Measurements from ENCODE around the gene STPG3. TPM values are rescaled to one million over a fixed set of nuclear protein-coding genes. Genes with fewer than 3 reads are reported as not detected.

Gene STPG3
- polyA plus RNA-seq, 1 donor (not counting 4 experiments of a cell fraction or from before 2014, with no cell fraction given): not detected

DNA sequence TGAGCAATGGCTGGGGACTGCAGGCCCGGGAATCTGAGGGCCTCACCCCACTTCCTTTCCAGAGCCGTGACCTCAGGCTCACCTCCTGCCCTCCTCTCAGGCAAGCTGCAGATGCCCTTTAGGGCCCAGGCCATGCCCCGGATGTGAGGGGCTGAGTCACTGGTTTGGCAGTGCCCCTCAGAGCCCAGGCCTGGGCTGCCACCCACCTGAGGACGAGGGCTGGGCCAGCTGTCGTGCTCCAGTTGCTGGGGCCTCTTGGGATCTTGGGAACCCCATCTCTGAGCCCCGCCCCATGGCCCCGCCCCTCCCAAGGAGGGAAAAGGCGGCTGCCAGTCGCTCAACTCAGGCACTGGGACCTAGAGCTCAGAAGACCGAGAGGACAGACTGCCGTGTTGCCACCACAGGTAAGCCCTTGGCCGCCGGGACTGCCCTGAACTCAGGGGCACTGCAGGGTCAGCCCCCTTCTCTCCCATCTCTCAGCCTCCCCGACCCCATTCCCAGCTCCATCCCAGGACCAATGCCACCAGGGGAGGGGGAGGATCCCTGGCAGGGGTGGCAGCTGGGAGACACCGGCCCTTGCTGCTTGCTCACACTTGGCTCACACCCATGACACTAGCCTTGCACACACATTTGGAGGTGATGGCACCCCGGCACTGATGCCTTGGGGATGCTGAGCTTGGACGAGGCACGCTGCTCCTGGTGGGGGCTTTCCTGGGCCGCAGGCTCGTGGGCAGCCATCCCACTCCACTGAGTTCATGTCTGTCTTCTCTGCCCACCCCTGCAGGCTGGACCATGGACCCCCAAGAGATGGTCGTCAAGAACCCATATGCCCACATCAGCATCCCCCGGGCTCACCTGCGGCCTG is 26.0 kb upstream of the STPG3 start, which contains the start of gene CYSRT1:
Gene CYSRT1, plus strand, starts transcription at position 345 of the 865 bp plus-strand sequence. Its CDS starts 448 bp downstream, at position 793.
- H3K36me3 ChIP-seq (ENCODE audit: control insufficient read depth in 2 of 2, extremely low read depth in 1 of 2, insufficient read depth in 2 of 2, low read length in 2 of 2): no peaks in the 10 kb centered on the region
- H2AFZ ChIP-seq (ENCODE audit: control insufficient read depth, low read length): peak within 1 kb of the TSS; percentile 30
- DNase-seq (ENCODE audit: low read depth, low spot score) (no peak), FAIRE-seq (no peak)
- TF ChIP-seq EZH2 (IDR thresholded peaks at IDR 0.05; ENCODE audit: low read length): no peak
- TF ChIP-seq, protein P1, sequence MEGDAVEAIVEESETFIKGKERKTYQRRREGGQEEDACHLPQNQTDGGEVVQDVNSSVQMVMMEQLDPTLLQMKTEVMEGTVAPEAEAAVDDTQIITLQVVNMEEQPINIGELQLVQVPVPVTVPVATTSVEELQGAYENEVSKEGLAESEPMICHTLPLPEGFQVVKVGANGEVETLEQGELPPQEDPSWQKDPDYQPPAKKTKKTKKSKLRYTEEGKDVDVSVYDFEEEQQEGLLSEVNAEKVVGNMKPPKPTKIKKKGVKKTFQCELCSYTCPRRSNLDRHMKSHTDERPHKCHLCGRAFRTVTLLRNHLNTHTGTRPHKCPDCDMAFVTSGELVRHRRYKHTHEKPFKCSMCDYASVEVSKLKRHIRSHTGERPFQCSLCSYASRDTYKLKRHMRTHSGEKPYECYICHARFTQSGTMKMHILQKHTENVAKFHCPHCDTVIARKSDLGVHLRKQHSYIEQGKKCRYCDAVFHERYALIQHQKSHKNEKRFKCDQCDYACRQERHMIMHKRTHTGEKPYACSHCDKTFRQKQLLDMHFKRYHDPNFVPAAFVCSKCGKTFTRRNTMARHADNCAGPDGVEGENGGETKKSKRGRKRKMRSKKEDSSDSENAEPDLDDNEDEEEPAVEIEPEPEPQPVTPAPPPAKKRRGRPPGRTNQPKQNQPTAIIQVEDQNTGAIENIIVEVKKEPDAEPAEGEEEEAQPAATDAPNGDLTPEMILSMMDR (optimal IDR thresholded peaks at IDR 0.05 in 1 of 3, IDR thresholded peaks at IDR 0.05 in 1 of 3, conservative IDR thresholded peaks at IDR 0.05 in 1 of 3; ENCODE audit: extremely low read depth in 1 of 3, insufficient read depth in 2 of 3, low read length in 3 of 3): no peak
- dilution Hi-C loops (cut with MboI; ENCODE audit: extremely low pct_ligation_motif_present, low sequenced_read_pairs): no loop called here
- H3K4me2 ChIP-seq (ENCODE audit: control insufficient read depth, extremely low read depth, insufficient read depth, low read depth, low read length): peak within 1 kb of the TSS; percentile 91
- H3K27ac ChIP-seq (ENCODE audit: control insufficient read depth, insufficient read depth, low read length): peak within 1 kb of the TSS; percentile 75
- H3K79me2 ChIP-seq (ENCODE audit: control insufficient read depth, insufficient read depth, low read length): no peaks in the 10 kb centered on the region
- H4K20me1 ChIP-seq (ENCODE audit: control insufficient read depth, extremely low read depth, insufficient read depth, low read length): no peaks in the 10 kb centered on the region
- H3K9me1 ChIP-seq (ENCODE audit: control insufficient read depth, extremely low read depth, insufficient read depth, low read length): no peaks in the 10 kb centered on the region
- H3K9ac ChIP-seq (ENCODE audit: control insufficient read depth, extremely low read depth, insufficient read depth, low read length): peak within 1 kb of the TSS; percentile 80
- peak within 1 kb of the TSS; percentile 64 to 81 (median 71) for H3K4me3 ChIP-seq (ENCODE audit: control insufficient read depth in 2 of 3, extremely low read depth in 1 of 3, insufficient read depth in 2 of 3, low read depth in 1 of 3, low read length in 3 of 3)
- H3K9me3 ChIP-seq (ENCODE audit: control insufficient read depth, low read depth, low read length): no peaks in the 10 kb centered on the region
- peaks cover 40% of the 10 kb centered on the region for H3K4me1 ChIP-seq (ENCODE audit: control insufficient read depth, extremely low read depth, insufficient read depth, low read length)
- H3K27me3 ChIP-seq (ENCODE audit: control insufficient read depth, extremely low read depth, insufficient read depth, low read length): peaks cover 3% of the 10 kb centered on the region

DNA sequence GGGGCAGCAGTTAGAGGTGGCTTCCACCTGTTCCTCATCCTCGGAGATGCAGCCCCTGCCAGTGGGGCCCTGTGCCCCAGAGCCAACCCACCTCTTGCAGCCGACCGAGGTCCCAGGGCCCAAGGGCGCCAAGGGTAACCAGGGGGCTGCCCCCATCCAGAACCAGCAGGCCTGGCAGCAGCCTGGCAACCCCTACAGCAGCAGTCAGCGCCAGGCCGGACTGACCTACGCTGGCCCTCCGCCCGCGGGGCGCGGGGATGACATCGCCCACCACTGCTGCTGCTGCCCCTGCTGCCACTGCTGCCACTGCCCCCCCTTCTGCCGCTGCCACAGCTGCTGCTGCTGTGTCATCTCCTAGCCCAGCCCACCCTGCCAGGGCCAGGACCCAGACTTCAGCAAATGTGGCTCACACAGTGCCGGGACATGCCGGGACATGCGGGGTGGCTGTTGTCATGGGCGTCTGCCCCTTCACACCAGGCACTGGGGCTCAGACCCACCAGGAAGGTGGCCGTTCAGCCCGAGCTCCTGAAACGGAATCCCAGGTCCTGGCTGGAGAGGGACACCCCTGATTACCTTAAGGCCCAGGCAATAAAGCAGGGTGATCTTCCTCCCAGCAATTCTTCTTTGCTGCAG is 25.3 kb upstream of the STPG3 start:
- FAIRE-seq: no peak
- no peak overlapping the region for H2AFZ ChIP-seq (ENCODE audit: control insufficient read depth, low read length)
- H3K4me2 ChIP-seq (ENCODE audit: control insufficient read depth, extremely low read depth, insufficient read depth, low read depth, low read length): peak overlapping the region; percentile 69
- H3K4me1 ChIP-seq (ENCODE audit: control insufficient read depth, extremely low read depth, insufficient read depth, low read length): peaks cover 40% of the 10 kb centered on the region
- no peak overlapping the region for H3K9ac ChIP-seq (ENCODE audit: control insufficient read depth, extremely low read depth, insufficient read depth, low read length)
- H3K27me3 ChIP-seq (ENCODE audit: control insufficient read depth, extremely low read depth, insufficient read depth, low read length): peaks cover 3% of the 10 kb centered on the region
- H3K9me3 ChIP-seq (ENCODE audit: control insufficient read depth, low read depth, low read length): no peaks in the 10 kb centered on the region
- peak overlapping the region; percentile 25 for H3K27ac ChIP-seq (ENCODE audit: control insufficient read depth, insufficient read depth, low read length)
- DNase-seq (ENCODE audit: low read depth, low spot score): no peak
- no peak overlapping the region for H3K4me3 ChIP-seq (ENCODE audit: control insufficient read depth in 2 of 3, extremely low read depth in 1 of 3, insufficient read depth in 2 of 3, low read depth in 1 of 3, low read length in 3 of 3)
- H3K9me1 ChIP-seq (ENCODE audit: control insufficient read depth, extremely low read depth, insufficient read depth, low read length): no peaks in the 10 kb centered on the region
- no peaks in the 10 kb centered on the region for H3K79me2 ChIP-seq (ENCODE audit: control insufficient read depth, insufficient read depth, low read length)
- no peaks in the 10 kb centered on the region for H3K36me3 ChIP-seq (ENCODE audit: control insufficient read depth in 2 of 2, extremely low read depth in 1 of 2, insufficient read depth in 2 of 2, low read length in 2 of 2)
- TF ChIP-seq, protein P1 (optimal IDR thresholded peaks at IDR 0.05 in 1 of 3, IDR thresholded peaks at IDR 0.05 in 1 of 3, conservative IDR thresholded peaks at IDR 0.05 in 1 of 3; ENCODE audit: extremely low read depth in 1 of 3, insufficient read depth in 2 of 3, low read length in 3 of 3): no peak
- no peak for TF ChIP-seq EZH2 (IDR thresholded peaks at IDR 0.05; ENCODE audit: low read length)
- dilution Hi-C loops (cut with MboI; ENCODE audit: extremely low pct_ligation_motif_present, low sequenced_read_pairs): no loop called here
- H4K20me1 ChIP-seq (ENCODE audit: control insufficient read depth, extremely low read depth, insufficient read depth, low read length): no peaks in the 10 kb centered on the region
